ENCODE results near the gene ZDHHC14. TPM values are rescaled to one million over a fixed set of nuclear protein-coding genes. Genes with fewer than 3 reads are reported as not detected.

Gene ZDHHC14
- total RNA-seq, 4 donors from 2014 or later: 11.4 to 20.8 (median 15.6) TPM

DNA sequence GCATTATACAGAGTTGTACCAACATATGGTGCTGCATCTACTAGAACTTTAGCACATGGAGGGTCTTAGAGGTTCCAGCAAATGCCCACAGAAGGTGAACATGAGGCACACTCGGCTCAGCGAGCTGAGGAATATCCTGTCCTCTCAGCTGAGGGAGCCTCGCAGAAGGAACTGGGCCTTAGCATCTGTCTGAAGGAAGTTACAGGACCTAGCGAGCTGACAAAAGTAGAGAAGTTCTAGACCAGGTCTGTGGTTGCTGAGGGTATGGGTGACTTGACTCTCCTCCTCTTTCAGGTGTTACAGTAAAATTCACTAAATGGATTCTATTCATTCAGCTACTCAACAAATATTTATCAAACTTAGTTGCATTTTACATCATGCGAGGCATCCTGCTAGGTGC lies 157.2 kb downstream of the ZDHHC14 start:
- TF ChIP-seq, protein P1, sequence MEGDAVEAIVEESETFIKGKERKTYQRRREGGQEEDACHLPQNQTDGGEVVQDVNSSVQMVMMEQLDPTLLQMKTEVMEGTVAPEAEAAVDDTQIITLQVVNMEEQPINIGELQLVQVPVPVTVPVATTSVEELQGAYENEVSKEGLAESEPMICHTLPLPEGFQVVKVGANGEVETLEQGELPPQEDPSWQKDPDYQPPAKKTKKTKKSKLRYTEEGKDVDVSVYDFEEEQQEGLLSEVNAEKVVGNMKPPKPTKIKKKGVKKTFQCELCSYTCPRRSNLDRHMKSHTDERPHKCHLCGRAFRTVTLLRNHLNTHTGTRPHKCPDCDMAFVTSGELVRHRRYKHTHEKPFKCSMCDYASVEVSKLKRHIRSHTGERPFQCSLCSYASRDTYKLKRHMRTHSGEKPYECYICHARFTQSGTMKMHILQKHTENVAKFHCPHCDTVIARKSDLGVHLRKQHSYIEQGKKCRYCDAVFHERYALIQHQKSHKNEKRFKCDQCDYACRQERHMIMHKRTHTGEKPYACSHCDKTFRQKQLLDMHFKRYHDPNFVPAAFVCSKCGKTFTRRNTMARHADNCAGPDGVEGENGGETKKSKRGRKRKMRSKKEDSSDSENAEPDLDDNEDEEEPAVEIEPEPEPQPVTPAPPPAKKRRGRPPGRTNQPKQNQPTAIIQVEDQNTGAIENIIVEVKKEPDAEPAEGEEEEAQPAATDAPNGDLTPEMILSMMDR (IDR thresholded peaks at IDR 0.05): no peak
- TF ChIP-seq POLR2A (IDR thresholded peaks at IDR 0.05) (no peak), EP300 (IDR thresholded peaks at IDR 0.05) (no peak)
- WGBS, 2 donors: 77 to 91% methylated on average over 5 of the region's 5 CpGs
- no peak overlapping the region for H3K27ac ChIP-seq
- H3K9me3 ChIP-seq: no peaks in the 10 kb centered on the region
- no peak overlapping the region for H3K4me3 ChIP-seq
- peaks cover 0 to 7% (median 0%) of the 10 kb centered on the region in 3 donors for H3K36me3 ChIP-seq
- H3K4me1 ChIP-seq: peaks cover 0 to 39% (median 22%) of the 10 kb centered on the region in 4 donors
- DNase-seq (ENCODE audit: low spot score in 2 of 2): no peak
- no peaks in the 10 kb centered on the region for H3K27me3 ChIP-seq

DNA sequence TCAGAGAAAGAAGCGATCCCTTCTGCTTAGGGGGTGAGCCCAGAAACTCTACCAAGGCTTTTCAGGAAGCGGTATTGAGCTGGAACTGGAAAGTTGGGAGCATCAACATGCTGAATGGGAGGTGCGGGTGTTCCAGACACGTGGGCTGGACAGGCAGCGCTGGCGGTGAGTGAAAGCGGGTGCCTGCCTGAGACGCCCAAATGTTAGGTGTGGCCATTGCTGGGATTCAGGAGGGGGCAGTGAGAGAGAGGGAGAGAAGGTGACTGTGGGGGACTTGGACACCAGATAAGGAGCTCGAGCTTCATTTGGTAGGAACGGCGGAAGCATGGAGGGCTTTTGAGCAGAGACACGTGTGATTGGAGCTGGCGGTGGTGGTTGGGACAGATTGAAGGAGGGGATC lies 157.7 kb downstream of the ZDHHC14 start:
- Histone ChIP-seq H3K4me3 (no peak overlapping the region), H3K27ac (no peak overlapping the region), H3K27me3 (no peaks in the 10 kb centered on the region), H3K9me3 (no peaks in the 10 kb centered on the region), H3K36me3 (peaks cover 0 to 12% (median 0%) of the 10 kb centered on the region in 3 donors), H3K4me1 (peaks cover 0 to 39% (median 22%) of the 10 kb centered on the region in 4 donors)
- WGBS, 2 donors: 91 to 95% methylated on average over 13 of the region's 13 CpGs
- DNase-seq (ENCODE audit: low spot score in 2 of 2): no peak
- TF ChIP-seq POLR2A (IDR thresholded peaks at IDR 0.05) (no peak), EP300 (IDR thresholded peaks at IDR 0.05) (no peak)
- TF ChIP-seq, protein P1 (IDR thresholded peaks at IDR 0.05): no peak

DNA sequence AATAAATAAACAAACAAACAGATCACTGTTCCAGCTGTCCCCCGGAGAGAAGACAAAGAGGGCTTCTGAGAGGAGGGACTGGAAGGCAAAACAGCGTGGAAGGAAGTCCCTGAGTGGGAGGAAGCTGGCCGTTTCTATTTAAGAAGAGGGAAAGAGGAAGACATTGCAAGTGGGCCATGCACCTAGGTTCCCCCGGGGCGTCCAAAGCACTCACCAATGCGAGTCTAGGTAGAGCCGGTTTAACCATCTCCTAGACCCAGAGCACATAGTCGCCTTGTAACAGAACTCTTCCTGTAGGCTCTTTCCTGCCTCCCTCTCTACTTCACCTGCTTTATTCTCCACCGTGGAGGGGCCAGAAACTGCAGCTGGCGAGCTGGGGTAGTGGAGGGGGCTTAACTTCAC lies 158.4 kb downstream of the ZDHHC14 start:
- no peak for DNase-seq (ENCODE audit: low spot score in 2 of 2)
- Histone ChIP-seq H3K36me3 (peaks cover 0 to 19% (median 0%) of the 10 kb centered on the region in 3 donors), H3K9me3 (peaks cover 0 to 4% (median 0%) of the 10 kb centered on the region in 4 donors), H3K27ac (no peak overlapping the region), H3K4me3 (no peak overlapping the region), H3K27me3 (no peaks in the 10 kb centered on the region), H3K4me1 (peaks cover 0 to 37% (median 22%) of the 10 kb centered on the region in 4 donors)
- 59 to 67% methylated on average over 10 of the region's 10 CpGs for WGBS, 2 donors
- TF ChIP-seq POLR2A (IDR thresholded peaks at IDR 0.05) (no peak), EP300 (IDR thresholded peaks at IDR 0.05) (no peak)
- TF ChIP-seq, protein P1 (IDR thresholded peaks at IDR 0.05): no peak

DNA sequence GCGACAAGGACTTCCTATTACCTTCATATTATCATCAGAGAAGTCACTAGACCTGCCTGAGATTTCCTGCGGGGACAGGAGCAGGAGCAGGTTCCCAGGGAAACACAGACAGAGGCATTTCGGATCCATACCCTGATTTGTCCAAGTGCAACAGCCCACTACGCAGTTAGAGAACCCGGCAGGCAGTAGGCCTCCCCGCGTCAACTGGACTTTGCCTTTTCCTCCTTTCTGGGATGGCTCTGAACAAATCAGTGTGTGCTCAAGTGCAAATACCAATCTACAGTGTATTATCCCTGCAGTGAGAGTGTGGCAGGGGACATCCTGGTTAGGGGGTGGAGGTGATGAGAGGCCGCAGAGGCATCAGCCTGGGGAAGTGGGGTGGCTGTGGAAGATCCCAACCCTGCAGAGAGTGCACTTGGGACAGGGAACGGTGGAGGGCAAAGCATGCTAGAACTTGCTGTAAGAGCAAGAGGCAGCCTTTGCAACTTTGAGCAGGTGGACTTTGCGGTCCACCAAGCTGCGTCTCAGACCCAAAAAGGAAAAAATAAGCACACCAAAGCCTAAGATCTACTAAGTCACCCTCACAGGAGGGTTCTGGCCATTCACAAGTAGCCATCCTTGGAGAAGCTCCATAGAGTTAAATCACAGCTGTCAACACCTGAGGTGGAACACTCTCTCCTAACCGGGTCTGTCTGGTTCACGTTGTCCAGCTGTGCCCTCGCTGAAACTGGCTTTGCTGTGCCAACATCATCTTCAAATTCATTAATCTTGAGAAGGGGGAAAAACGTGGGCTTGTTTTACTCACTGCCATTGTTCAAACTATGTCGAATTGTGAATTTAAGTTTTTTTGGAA lies 159.1 kb downstream of the ZDHHC14 start:
- no peak for DNase-seq (ENCODE audit: low spot score in 2 of 2)
- no peak overlapping the region for H3K27ac ChIP-seq
- WGBS, 2 donors: 91 to 96% methylated on average over 16 of the region's 16 CpGs
- TF ChIP-seq EP300 (IDR thresholded peaks at IDR 0.05): no peak
- TF ChIP-seq, protein P1 (IDR thresholded peaks at IDR 0.05): no peak
- TF ChIP-seq POLR2A (IDR thresholded peaks at IDR 0.05): no peak
- no peaks in the 10 kb centered on the region for H3K27me3 ChIP-seq
- H3K36me3 ChIP-seq: peaks cover 0 to 26% (median 0%) of the 10 kb centered on the region in 3 donors
- H3K9me3 ChIP-seq: peaks cover 0 to 5% (median 0%) of the 10 kb centered on the region in 4 donors
- no peak overlapping the region for H3K4me3 ChIP-seq
- H3K4me1 ChIP-seq: peaks cover 0 to 32% (median 18%) of the 10 kb centered on the region in 4 donors
